K562 (cell line): Measurements from ENCODE around the gene BCAS1. TPM values are rescaled to one million over a fixed set of nuclear protein-coding genes. Genes with fewer than 3 reads are reported as not detected.

Experiments used
- ERF ChIP-seq: fragments of 450-650 bp; formaldehyde crosslinking; IDR thresholded peaks from 2 replicates; pipeline ENCODE4 v1.4.0; 2020; ENCODE audit warnings: mild to moderate bottlenecking, mixed read lengths
- GTF2F1 ChIP-seq: IDR thresholded peaks from 2 replicates; pipeline ENCODE4 v1.6.1; 2011; ENCODE audit warnings: low read depth, low read length, improper control_type of control experiment
- NR4A1 ChIP-seq, 2 experiments: fragments of 250-450 bp in 1 of 2; fragments of 450-650 bp in 1 of 2; sonication (Bioruptor Pico) in 1 of 2; IDR thresholded peaks; 2 replicates each; pipeline versions ENCODE4 v1.4.0 to v1.6.1; 2016 to 2020; ENCODE audit warnings: mild to moderate bottlenecking in 2 of 2, missing compliant biosample characterization in 1 of 2, missing genetic modification characterization in 1 of 2, moderate library complexity in 1 of 2
- TAL1 ChIP-seq: fragments of 450-650 bp; IDR thresholded peaks from 2 replicates; pipeline ENCODE4 v1.6.1; 2016; ENCODE audit warnings: mild to moderate bottlenecking
- TFE3 ChIP-seq: fragments of 450-650 bp; formaldehyde crosslinking; IDR thresholded peaks from 2 replicates; pipeline ENCODE4 v1.4.0; 2020; ENCODE audit warnings: mild to moderate bottlenecking, mixed read lengths
- ZBED1 ChIP-seq: IDR thresholded peaks from 2 replicates; pipeline ENCODE4 v1.6.1; 2014
- ZNF316 ChIP-seq: fragments of 450-650 bp; IDR thresholded peaks from 2 replicates; pipeline ENCODE4 v1.6.1; 2016
- ZNF354B ChIP-seq: fragments of 250-450 bp; sonication (Bioruptor Pico); IDR thresholded peaks from 2 replicates; pipeline ENCODE4 v1.4.0; 2020
- ZNF384 ChIP-seq: IDR thresholded peaks from 2 replicates; pipeline ENCODE4 v1.6.1; 2012; ENCODE audit warnings: low read depth, low read length, improper control_type of control experiment
- polyA plus RNA-seq, 8 experiments: library from polyadenylated mRNA; depleted of rRNA in 4 of 8; stranded (reverse) in 5 of 8; unstranded in 3 of 8; fragments of >200 nt; fragmentation: Nextera tagmentation in 2 of 8; fragmentation: Illumina TruSeq in 1 of 8; extraction: Ambion mirVana in 2 of 8; extraction: Trizol in 1 of 8; gene quantifications; 2 replicates each; pipeline versions ENCODE4 v1.2.1 to v1.2.3, GENCODE V29; 2011 to 2014; ENCODE audit warnings: inconsistent platforms in 1 of 8, missing spikeins in 1 of 8
- total RNA-seq, 7 experiments: library from RNA; depleted of rRNA in 6 of 7; stranded (reverse); fragments of >200 nt in 6 of 7; fragmentation: Illumina TruSeq in 2 of 7; extraction: Trizol in 2 of 7; gene quantifications; 2 replicates each; pipeline versions ENCODE4 v1.2.1 to v1.2.3, GENCODE V29; 2011 to 2021; ENCODE audit warnings: low replicate concordance in 1 of 7
- TF ChIP-seq, protein P1 (sequence below), 2 experiments: fragments of 450-650 bp in 1 of 2; IDR thresholded peaks; 2 replicates each; pipeline ENCODE4 v1.6.1; 2011 to 2017; ENCODE audit warnings: low read depth in 2 of 2, antibody characterized with exemption in 1 of 2, borderline replicate concordance in 1 of 2, low read length in 1 of 2, mild to moderate bottlenecking in 1 of 2, mixed read lengths in 1 of 2; ENCODE audit not compliant: control insufficient read depth in 1 of 2
- TF ChIP-seq, protein P2 (sequence below): fragments of 450-650 bp; IDR thresholded peaks from 2 replicates; pipeline ENCODE4 v1.6.1; 2016; ENCODE audit warnings: low read depth
- TF ChIP-seq, protein P3 (sequence below): sonication (generic); formaldehyde crosslinking; IDR thresholded peaks from 2 replicates; pipeline ENCODE4 v1.8.1; 2023; ENCODE audit warnings: mild to moderate bottlenecking, missing genetic modification reagents

The BCAS1 gene
- total and polyA plus RNA-seq, 9 of the 15 experiments (the other 6 are each of a cell fraction or from before 2014, with no cell fraction given) = 0.18 to 2.3 (median 0.93) TPM

DNA sequence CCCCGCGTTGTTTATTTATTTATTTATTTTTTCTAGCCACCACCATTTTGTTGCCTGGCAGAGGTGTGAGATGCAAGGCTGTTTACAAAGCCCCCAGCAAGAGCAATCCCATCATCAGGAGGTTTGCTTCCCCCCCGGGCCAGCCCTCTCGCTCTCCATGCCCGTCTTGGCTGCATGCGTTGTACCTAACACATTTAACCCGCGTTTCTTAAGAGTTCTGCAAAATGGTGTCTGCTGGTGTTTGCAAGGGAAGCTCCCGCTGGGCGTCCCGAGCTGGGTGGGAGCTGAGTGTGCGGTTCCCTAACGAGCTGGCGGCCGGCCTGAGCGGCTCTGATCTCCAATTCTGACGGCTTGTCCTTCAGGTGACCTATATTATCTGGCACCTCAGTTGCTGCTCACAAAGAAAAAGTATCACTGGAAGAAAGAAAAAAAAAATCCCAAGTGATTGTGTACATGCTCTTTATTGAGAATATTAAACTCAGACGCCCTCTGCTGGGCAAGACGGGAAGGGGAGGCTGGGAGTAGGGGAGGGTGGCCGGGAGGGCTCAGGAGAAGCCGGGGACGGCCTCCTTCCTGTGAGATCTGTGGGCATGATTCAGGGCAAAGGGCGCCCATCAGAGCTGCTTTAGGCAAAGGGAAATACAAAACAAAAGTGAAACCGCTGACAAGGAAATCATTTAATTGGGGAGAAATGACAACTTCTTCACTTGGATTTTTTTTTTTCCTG is 154.8 kb downstream of the BCAS1 start (continued):
- TF ChIP-seq, protein P1, sequence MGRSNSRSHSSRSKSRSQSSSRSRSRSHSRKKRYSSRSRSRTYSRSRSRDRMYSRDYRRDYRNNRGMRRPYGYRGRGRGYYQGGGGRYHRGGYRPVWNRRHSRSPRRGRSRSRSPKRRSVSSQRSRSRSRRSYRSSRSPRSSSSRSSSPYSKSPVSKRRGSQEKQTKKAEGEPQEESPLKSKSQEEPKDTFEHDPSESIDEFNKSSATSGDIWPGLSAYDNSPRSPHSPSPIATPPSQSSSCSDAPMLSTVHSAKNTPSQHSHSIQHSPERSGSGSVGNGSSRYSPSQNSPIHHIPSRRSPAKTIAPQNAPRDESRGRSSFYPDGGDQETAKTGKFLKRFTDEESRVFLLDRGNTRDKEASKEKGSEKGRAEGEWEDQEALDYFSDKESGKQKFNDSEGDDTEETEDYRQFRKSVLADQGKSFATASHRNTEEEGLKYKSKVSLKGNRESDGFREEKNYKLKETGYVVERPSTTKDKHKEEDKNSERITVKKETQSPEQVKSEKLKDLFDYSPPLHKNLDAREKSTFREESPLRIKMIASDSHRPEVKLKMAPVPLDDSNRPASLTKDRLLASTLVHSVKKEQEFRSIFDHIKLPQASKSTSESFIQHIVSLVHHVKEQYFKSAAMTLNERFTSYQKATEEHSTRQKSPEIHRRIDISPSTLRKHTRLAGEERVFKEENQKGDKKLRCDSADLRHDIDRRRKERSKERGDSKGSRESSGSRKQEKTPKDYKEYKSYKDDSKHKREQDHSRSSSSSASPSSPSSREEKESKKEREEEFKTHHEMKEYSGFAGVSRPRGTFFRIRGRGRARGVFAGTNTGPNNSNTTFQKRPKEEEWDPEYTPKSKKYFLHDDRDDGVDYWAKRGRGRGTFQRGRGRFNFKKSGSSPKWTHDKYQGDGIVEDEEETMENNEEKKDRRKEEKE (IDR thresholded peaks at IDR 0.05; ENCODE audit: borderline replicate concordance in 1 of 2, control insufficient read depth in 1 of 2, low read depth in 2 of 2, low read length in 1 of 2) = peak in 1 of 2 experiments; percentile 73; a peak in 1 of 4 replicates
- TF ChIP-seq ZNF354B (peak; percentile 57; the same call in 1 of the 2 replicates), ZNF316 (0 out of 2 replicates have a peak, but pooled peaks have one; percentile 38), TFE3 (CRISPR knock-in tag) (no peak), ZNF384 (peak; percentile 93), NR4A1 (CRISPR knock-in tag; IDR thresholded peaks at IDR 0.05) (no peak), NR4A1 (tag; IDR thresholded peaks at IDR 0.05) (no peak), GTF2F1 (no peak), TAL1 (no peak), ERF (no peak), ZBED1 (0 out of 2 replicates have a peak, but pooled peaks have one; percentile 27)
- TF ChIP-seq, protein P2, sequence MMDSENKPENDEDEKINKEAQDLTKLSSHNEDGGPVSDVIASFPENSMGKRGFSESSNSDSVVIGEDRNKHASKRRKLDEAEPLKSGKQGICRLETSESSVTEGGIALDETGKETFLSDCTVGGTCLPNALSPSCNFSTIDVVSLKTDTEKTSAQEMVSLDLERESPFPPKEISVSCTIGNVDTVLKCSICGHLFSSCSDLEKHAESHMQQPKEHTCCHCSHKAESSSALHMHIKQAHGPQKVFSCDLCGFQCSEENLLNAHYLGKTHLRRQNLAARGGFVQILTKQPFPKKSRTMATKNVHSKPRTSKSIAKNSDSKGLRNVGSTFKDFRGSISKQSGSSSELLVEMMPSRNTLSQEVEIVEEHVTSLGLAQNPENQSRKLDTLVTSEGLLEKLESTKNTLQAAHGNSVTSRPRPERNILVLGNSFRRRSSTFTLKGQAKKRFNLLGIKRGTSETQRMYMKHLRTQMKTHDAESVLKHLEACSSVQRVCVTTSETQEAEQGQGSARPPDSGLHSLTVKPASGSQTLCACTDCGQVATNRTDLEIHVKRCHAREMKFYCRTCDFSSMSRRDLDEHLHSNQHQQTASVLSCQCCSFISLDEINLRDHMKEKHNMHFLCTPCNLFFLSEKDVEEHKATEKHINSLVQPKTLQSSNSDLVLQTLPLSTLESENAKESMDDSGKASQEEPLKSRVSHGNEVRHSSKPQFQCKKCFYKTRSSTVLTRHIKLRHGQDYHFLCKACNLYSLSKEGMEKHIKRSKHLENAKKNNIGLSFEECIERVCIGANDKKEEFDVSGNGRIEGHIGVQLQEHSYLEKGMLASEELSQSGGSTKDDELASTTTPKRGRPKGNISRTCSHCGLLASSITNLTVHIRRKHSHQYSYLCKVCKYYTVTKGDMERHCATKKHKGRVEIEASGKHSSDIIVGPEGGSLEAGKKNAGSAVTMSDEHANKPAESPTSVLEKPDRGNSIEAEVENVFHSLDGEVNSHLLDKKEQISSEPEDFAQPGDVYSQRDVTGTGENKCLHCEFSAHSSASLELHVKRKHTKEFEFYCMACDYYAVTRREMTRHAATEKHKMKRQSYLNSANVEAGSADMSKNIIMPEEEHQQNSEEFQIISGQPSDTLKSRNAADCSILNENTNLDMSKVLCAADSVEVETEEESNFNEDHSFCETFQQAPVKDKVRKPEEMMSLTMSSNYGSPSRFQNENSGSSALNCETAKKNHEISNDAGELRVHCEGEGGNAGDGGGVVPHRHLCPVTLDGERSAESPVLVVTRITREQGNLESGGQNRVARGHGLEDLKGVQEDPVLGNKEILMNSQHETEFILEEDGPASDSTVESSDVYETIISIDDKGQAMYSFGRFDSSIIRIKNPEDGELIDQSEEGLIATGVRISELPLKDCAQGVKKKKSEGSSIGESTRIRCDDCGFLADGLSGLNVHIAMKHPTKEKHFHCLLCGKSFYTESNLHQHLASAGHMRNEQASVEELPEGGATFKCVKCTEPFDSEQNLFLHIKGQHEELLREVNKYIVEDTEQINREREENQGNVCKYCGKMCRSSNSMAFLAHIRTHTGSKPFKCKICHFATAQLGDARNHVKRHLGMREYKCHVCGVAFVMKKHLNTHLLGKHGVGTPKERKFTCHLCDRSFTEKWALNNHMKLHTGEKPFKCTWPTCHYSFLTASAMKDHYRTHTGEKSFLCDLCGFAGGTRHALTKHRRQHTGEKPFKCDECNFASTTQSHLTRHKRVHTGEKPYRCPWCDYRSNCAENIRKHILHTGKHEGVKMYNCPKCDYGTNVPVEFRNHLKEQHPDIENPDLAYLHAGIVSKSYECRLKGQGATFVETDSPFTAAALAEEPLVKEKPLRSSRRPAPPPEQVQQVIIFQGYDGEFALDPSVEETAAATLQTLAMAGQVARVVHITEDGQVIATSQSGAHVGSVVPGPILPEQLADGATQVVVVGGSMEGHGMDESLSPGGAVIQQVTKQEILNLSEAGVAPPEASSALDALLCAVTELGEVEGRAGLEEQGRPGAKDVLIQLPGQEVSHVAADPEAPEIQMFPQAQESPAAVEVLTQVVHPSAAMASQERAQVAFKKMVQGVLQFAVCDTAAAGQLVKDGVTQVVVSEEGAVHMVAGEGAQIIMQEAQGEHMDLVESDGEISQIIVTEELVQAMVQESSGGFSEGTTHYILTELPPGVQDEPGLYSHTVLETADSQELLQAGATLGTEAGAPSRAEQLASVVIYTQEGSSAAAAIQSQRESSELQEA = peak; percentile 87
- TF ChIP-seq, protein P3, sequence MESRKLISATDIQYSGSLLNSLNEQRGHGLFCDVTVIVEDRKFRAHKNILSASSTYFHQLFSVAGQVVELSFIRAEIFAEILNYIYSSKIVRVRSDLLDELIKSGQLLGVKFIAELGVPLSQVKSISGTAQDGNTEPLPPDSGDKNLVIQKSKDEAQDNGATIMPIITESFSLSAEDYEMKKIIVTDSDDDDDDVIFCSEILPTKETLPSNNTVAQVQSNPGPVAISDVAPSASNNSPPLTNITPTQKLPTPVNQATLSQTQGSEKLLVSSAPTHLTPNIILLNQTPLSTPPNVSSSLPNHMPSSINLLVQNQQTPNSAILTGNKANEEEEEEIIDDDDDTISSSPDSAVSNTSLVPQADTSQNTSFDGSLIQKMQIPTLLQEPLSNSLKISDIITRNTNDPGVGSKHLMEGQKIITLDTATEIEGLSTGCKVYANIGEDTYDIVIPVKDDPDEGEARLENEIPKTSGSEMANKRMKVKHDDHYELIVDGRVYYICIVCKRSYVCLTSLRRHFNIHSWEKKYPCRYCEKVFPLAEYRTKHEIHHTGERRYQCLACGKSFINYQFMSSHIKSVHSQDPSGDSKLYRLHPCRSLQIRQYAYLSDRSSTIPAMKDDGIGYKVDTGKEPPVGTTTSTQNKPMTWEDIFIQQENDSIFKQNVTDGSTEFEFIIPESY (CRISPR knock-in tag) = peak; percentile 48; the same call in 1 of the 2 replicates
